NB4 (cell line): ENCODE measurements around the gene GREM1.

Source experiments
- CTCF ChIP-seq: IDR thresholded peaks from one replicate; pipeline ENCODE4 v1.5.1; 2012; ENCODE audit warnings: low read depth, low read length
- MAX ChIP-seq: IDR thresholded peaks from 2 replicates; pipeline ENCODE4 v1.6.1; 2011; ENCODE audit warnings: low read depth, low read length
- MYC ChIP-seq: IDR thresholded peaks from 2 replicates; pipeline ENCODE4 v1.6.1; 2011; ENCODE audit warnings: low read depth, low read length
- POLR2A ChIP-seq: IDR thresholded peaks from 2 replicates; pipeline ENCODE4 v1.6.1; 2011; ENCODE audit warnings: mild to moderate bottlenecking; ENCODE audit not compliant: insufficient read length; ENCODE audit errors: extremely low read depth

GRCh38 chr15:32729700-32730395 is 12.0 kb downstream of the GREM1 start:
- TF ChIP-seq POLR2A (no peak), CTCF (no peak), MYC (no peak), MAX (no peak)
